ENCODE measurements around the gene TNC.

Gene TNC

GRCh38 chr9:114985959-114986501 is 131.9 kb downstream of the TNC start:
- Histone ChIP-seq H3K27me3 (ENCODE audit: control insufficient read depth, low read length) (peaks cover 13% of the 10 kb centered on the region), H3K4me1 (ENCODE audit: control insufficient read depth, low read length) (no peaks in the 10 kb centered on the region), H3K79me2 (ENCODE audit: control insufficient read depth, low read length) (no peaks in the 10 kb centered on the region), H3F3A (ENCODE audit: control insufficient read depth, insufficient read depth) (no peaks in the 10 kb centered on the region), H3K4me2 (ENCODE audit: low read length) (no peak overlapping the region), H3K4me3 (ENCODE audit: low read length) (no peak overlapping the region), H4K20me1 (ENCODE audit: control insufficient read depth, insufficient read depth, low read depth, low read length) (no peaks in the 10 kb centered on the region), H3K9me3 (ENCODE audit: control insufficient read depth, insufficient read depth, low read length) (no peaks in the 10 kb centered on the region), H3K9me2 (replicated peaks; ENCODE audit: control insufficient read depth, low read length) (no peaks in the 10 kb centered on the region), H3K36me3 (ENCODE audit: control insufficient read depth, low read length) (no peaks in the 10 kb centered on the region), H3K27ac (ENCODE audit: low read depth, low read length) (no peak overlapping the region)
- TF ChIP-seq EZH2phosphoT487 (IDR thresholded peaks at IDR 0.05; ENCODE audit: borderline replicate concordance, low read length) (no peak), CTCF (IDR thresholded peaks at IDR 0.05; ENCODE audit: low read depth, low read length, poor library complexity, severe bottlenecking) (no peak)

- Histone ChIP-seq H3K27ac (ENCODE audit: low read depth, low read length) (no peak overlapping the region), H3K4me3 (ENCODE audit: low read length) (no peak overlapping the region), H3K4me1 (ENCODE audit: control insufficient read depth, low read length) (no peaks in the 10 kb centered on the region), H4K20me1 (ENCODE audit: control insufficient read depth, insufficient read depth, low read depth, low read length) (no peaks in the 10 kb centered on the region), H3K9me2 (replicated peaks; ENCODE audit: control insufficient read depth, low read length) (no peaks in the 10 kb centered on the region), H3K79me2 (ENCODE audit: control insufficient read depth, low read length) (no peaks in the 10 kb centered on the region), H3F3A (ENCODE audit: control insufficient read depth, insufficient read depth) (no peaks in the 10 kb centered on the region), H3K4me2 (ENCODE audit: low read length) (no peak overlapping the region), H3K27me3 (ENCODE audit: control insufficient read depth, low read length) (peaks cover 26% of the 10 kb centered on the region), H3K36me3 (ENCODE audit: control insufficient read depth, low read length) (no peaks in the 10 kb centered on the region), H3K9me3 (ENCODE audit: control insufficient read depth, insufficient read depth, low read length) (no peaks in the 10 kb centered on the region)
- TF ChIP-seq EZH2phosphoT487 (IDR thresholded peaks at IDR 0.05; ENCODE audit: borderline replicate concordance, low read length), result no peak
- TF ChIP-seq CTCF (IDR thresholded peaks at IDR 0.05; ENCODE audit: low read depth, low read length, poor library complexity, severe bottlenecking), result no peak
Measured at GRCh38 chr9:114981063-114981462, 136.9 kb downstream of the TNC start.

- no peak for TF ChIP-seq EZH2phosphoT487 (IDR thresholded peaks at IDR 0.05; ENCODE audit: borderline replicate concordance, low read length)
- TF ChIP-seq CTCF (IDR thresholded peaks at IDR 0.05; ENCODE audit: low read depth, low read length, poor library complexity, severe bottlenecking), result no peak
- H4K20me1 ChIP-seq (ENCODE audit: control insufficient read depth, insufficient read depth, low read depth, low read length), result no peaks in the 10 kb centered on the region
- no peaks in the 10 kb centered on the region for H3F3A ChIP-seq (ENCODE audit: control insufficient read depth, insufficient read depth)
- H3K9me2 ChIP-seq (replicated peaks; ENCODE audit: control insufficient read depth, low read length), result no peaks in the 10 kb centered on the region
- H3K27ac ChIP-seq (ENCODE audit: low read depth, low read length), result no peak overlapping the region
- no peak overlapping the region for H3K4me2 ChIP-seq (ENCODE audit: low read length)
- H3K79me2 ChIP-seq (ENCODE audit: control insufficient read depth, low read length), result no peaks in the 10 kb centered on the region
- H3K4me1 ChIP-seq (ENCODE audit: control insufficient read depth, low read length), result no peaks in the 10 kb centered on the region
- no peak overlapping the region for H3K4me3 ChIP-seq (ENCODE audit: low read length)
- no peaks in the 10 kb centered on the region for H3K9me3 ChIP-seq (ENCODE audit: control insufficient read depth, insufficient read depth, low read length)
- no peaks in the 10 kb centered on the region for H3K36me3 ChIP-seq (ENCODE audit: control insufficient read depth, low read length)
- H3K27me3 ChIP-seq (ENCODE audit: control insufficient read depth, low read length), result no peaks in the 10 kb centered on the region
Measured at GRCh38 chr9:114973216-114973615, 144.7 kb downstream of the TNC start.
